Naive thymus-derived CD4-positive, alpha-beta T cell (primary cell): ENCODE measurements around the gene FUT7. TPM values are rescaled to one million over a fixed set of nuclear protein-coding genes. Genes with fewer than 3 reads are reported as not detected.
A peak's percentile ranks its signal among the peaks of the same experiment; 100 is the strongest.

Experiments used
- ATAC-seq: fragments of 150-1000 bp; cut with Tn5 transposase; 2 replicates; pipeline ENCODE4 v1.10.0; 2021; ENCODE audit warnings: mild to moderate bottlenecking, moderate library complexity
- CTCF ChIA-PET: fragments of 350-600 bp; sonication (Branson Sonifier 250); formaldehyde crosslinking; loops from one replicate; lab custom pipeline; 2021; ENCODE audit warnings: antibody characterized with exemption; lab: Charles Lee
- POLR2A ChIA-PET: fragments of 350-600 bp; sonication (Branson Sonifier 250); formaldehyde crosslinking; loops from one replicate; lab custom pipeline; 2021; ENCODE audit warnings: antibody characterized with exemption, inconsistent platforms; lab: Charles Lee
- DNase-seq, 9 donors: peaks; one replicate each; pipeline versions ENCODE4 v3.0.0 to v3.0.0-alpha.2; 2020 to 2022; ENCODE audit warnings: mixed read lengths in 1 of 9
- H3K27ac ChIP-seq: one replicate; pipeline ENCODE4 v1.7.0; 2013; ENCODE audit warnings: mild to moderate bottlenecking, low read depth, low read length, moderate library complexity
- H3K27me3 ChIP-seq, 2 donors: one replicate each; pipeline ENCODE4 v1.7.0; 2013; ENCODE audit warnings: low read length in 2 of 2, mild to moderate bottlenecking in 2 of 2, moderate library complexity in 2 of 2; ENCODE audit not compliant: control insufficient read depth in 2 of 2, insufficient read depth in 2 of 2
- H3K36me3 ChIP-seq, 3 experiments: 1 replicate in 2 of 3; 2 replicates in 1 of 3; pipeline ENCODE4 v1.7.0; 2013; ENCODE audit warnings: low read length in 3 of 3, mild to moderate bottlenecking in 3 of 3, moderate library complexity in 1 of 3; ENCODE audit not compliant: insufficient read depth in 3 of 3, control insufficient read depth in 2 of 3
- H3K4me1 ChIP-seq, 2 donors: one replicate each; pipeline ENCODE4 v1.7.0; 2013; ENCODE audit warnings: low read length in 2 of 2, mild to moderate bottlenecking in 2 of 2, moderate library complexity in 1 of 2; ENCODE audit not compliant: control insufficient read depth in 2 of 2, insufficient read depth in 2 of 2
- H3K4me3 ChIP-seq: 2 replicates; pipeline ENCODE4 v1.7.0; 2013; ENCODE audit warnings: mild to moderate bottlenecking, low read length
- H3K9me3 ChIP-seq, 3 experiments: 1 replicate in 2 of 3; 2 replicates in 1 of 3; pipeline ENCODE4 v1.7.0; 2013; ENCODE audit warnings: low read length in 3 of 3; ENCODE audit not compliant: control insufficient read depth in 2 of 3
- H3K27ac Mint-ChIP-seq, 9 donors: one replicate each; pipeline ENCODE4 v1.8.0; 2020 to 2022; ENCODE audit warnings: mixed read lengths in 9 of 9, mild to moderate bottlenecking in 8 of 9, moderate library complexity in 5 of 9, inconsistent platforms in 2 of 9
- H3K27me3 Mint-ChIP-seq, 5 donors: one replicate each; pipeline ENCODE4 v1.8.0; 2021 to 2022; ENCODE audit warnings: mixed read lengths in 5 of 5, mild to moderate bottlenecking in 1 of 5
- H3K36me3 Mint-ChIP-seq, 5 donors: one replicate each; pipeline ENCODE4 v1.8.0; 2020 to 2022; ENCODE audit warnings: mixed read lengths in 5 of 5, mild to moderate bottlenecking in 3 of 5, inconsistent platforms in 1 of 5
- H3K4me1 Mint-ChIP-seq, 7 donors: one replicate each; pipeline ENCODE4 v1.8.0; 2020 to 2022; ENCODE audit warnings: mixed read lengths in 7 of 7, mild to moderate bottlenecking in 3 of 7, inconsistent platforms in 1 of 7
- H3K4me3 Mint-ChIP-seq, 10 donors: one replicate each; pipeline ENCODE4 v1.8.0; 2020 to 2022; ENCODE audit warnings: mild to moderate bottlenecking in 10 of 10, mixed read lengths in 10 of 10, moderate library complexity in 6 of 10, inconsistent platforms in 2 of 10
- H3K9me3 Mint-ChIP-seq, 11 donors: one replicate each; pipeline ENCODE4 v1.8.0; 2020 to 2022; ENCODE audit warnings: mixed read lengths in 11 of 11, mild to moderate bottlenecking in 4 of 11, inconsistent platforms in 1 of 11, moderate library complexity in 1 of 11
- intact Hi-C, 2 donors: fragments of 100-400 bp; cut with micrococcal nuclease; formaldehyde crosslinking; loops; one replicate each; pipeline ENCODE4 v1.15.1; 2023
- polyA plus RNA-seq, 2 donors: library from polyadenylated mRNA; unstranded; fragments of 300-500 nt; fragmentation: Illumina TruSeq; gene quantifications; one replicate each; pipeline ENCODE4 v1.2.3, GENCODE V29; 2021
- total RNA-seq, 6 experiments: library from RNA in 5 of 6; stranded (reverse) in 5 of 6; gene quantifications; 1 replicate in 5 of 6; 2 replicates in 1 of 6; pipeline ENCODE4 v1.2.3 and lab custom pipeline; 2021 to 2026

FUT7 gene
- total and polyA plus RNA-seq, 7 experiments from 2014 or later: 0.06 to 4.6 (median 0.32) TPM; not detected in 1

- ChIA-PET POLR2A (interaction anchor here (1.0 to 1.2 kb wide), 2 partner anchors 35 to 182 kb away, joined by 3 to 5 read pairs; no protein-coding TSS in a partner anchor), CTCF (interaction anchor here (0.6 to 1.7 kb wide), 19 partner anchors 11 to 591 kb away, joined by 3 to 9 read pairs (median 3); partner anchors contain the start of genes CLIC3, MAN1B1 and PAXX)
- peaks cover 0 to 11% (median 0%) of the 10 kb centered on the region in 5 donors for H3K27me3 Mint-ChIP-seq
- H3K27ac Mint-ChIP-seq: peak overlapping the region in 2 of 9 donors; percentile 28 to 52
- Histone ChIP-seq H3K4me1 (peaks cover 50 to 56% of the 10 kb centered on the region in 2 donors), H3K4me3 (peak overlapping the region; percentile 69), H3K27me3 (no peaks in the 10 kb centered on the region), H3K9me3 (no peaks in the 10 kb centered on the region), H3K36me3 (no peaks in the 10 kb centered on the region), H3K27ac (peak overlapping the region; percentile 51)
- ATAC-seq (peak; percentile 66), DNase-seq (peak; percentile 29 to 84 (median 52))
- H3K4me1 Mint-ChIP-seq: peaks cover 13 to 40% (median 32%) of the 10 kb centered on the region in 7 donors
- H3K9me3 Mint-ChIP-seq: no peaks in the 10 kb centered on the region
- no peaks in the 10 kb centered on the region for H3K36me3 Mint-ChIP-seq
- H3K4me3 Mint-ChIP-seq: peak overlapping the region; percentile 71 to 85 (median 79)
- intact Hi-C loops: loop anchor here (1.0 to 2.0 kb wide), 2 partner anchors 42 to 207 kb away; partner anchors contain the start of gene SAPCD2 (in 1 of the 2)
Observed at GRCh38 chr9:137029058-137029936, 2.6 kb downstream of the FUT7 start.

- intact Hi-C loops: loop anchor here (1.0 to 2.0 kb wide), 3 partner anchors 36 to 208 kb away; partner anchors contain the start of genes PAXX (in 1 of the 2) and SAPCD2 (in 1 of the 2)
- Mint-ChIP-seq H3K4me1 (peaks cover 13 to 36% (median 32%) of the 10 kb centered on the region in 7 donors), H3K27me3 (peaks cover 0 to 11% (median 0%) of the 10 kb centered on the region in 5 donors)
Observed at GRCh38 chr9:137028263-137029057, 3.4 kb downstream of the FUT7 start.

GRCh38 chr9:137027369-137028262 is 4.3 kb downstream of the FUT7 start, which contains the start of gene ABCA2:
ABCA2 (minus strand) TSS chr9:137028237; CDS start chr9:137028140, 97 bp downstream.
- Histone ChIP-seq H3K36me3 (no peaks in the 10 kb centered on the region), H3K27ac (peak within 1 kb of the TSS; percentile 51), H3K9me3 (no peaks in the 10 kb centered on the region), H3K4me3 (peak within 1 kb of the TSS; percentile 69), H3K27me3 (no peaks in the 10 kb centered on the region), H3K4me1 (peaks cover 49 to 51% of the 10 kb centered on the region in 2 donors)
- H3K9me3 Mint-ChIP-seq: no peaks in the 10 kb centered on the region
- peaks cover 13 to 32% (median 30%) of the 10 kb centered on the region in 7 donors for H3K4me1 Mint-ChIP-seq
- ATAC-seq (no peak), DNase-seq (no peak)
- peaks cover 0 to 11% (median 0%) of the 10 kb centered on the region in 5 donors for H3K27me3 Mint-ChIP-seq
- H3K4me3 Mint-ChIP-seq: peak within 1 kb of the TSS; percentile 74 to 94 (median 84)
- H3K36me3 Mint-ChIP-seq: no peaks in the 10 kb centered on the region
- intact Hi-C loops: loop anchor here (1.0 to 2.0 kb wide), 2 partner anchors 35 to 43 kb away; partner anchors contain the start of genes PAXX (in 1 of the 2) and SAPCD2 (in 1 of the 2)
- ChIA-PET POLR2A (interaction anchor here (0.5 to 1.7 kb wide), 4 partner anchors 8 to 77 kb away, joined by 3 to 7 read pairs (median 4); partner anchors contain the start of gene PAXX), CTCF (interaction anchor here (0.6 to 2.3 kb wide), 4 partner anchors 8 to 167 kb away, joined by 3 to 15 read pairs (median 3); no protein-coding TSS in a partner anchor)
- peak within 1 kb of the TSS in 6 of 9 donors; percentile 31 to 71 (median 66) for H3K27ac Mint-ChIP-seq

More at GRCh38 chr9:137028263-137029057, 3.4 kb downstream of the FUT7 start:
- Mint-ChIP-seq H3K4me3 (peak overlapping the region; percentile 71 to 85 (median 79)), H3K27ac (peak overlapping the region in 1 of 9 donors; percentile 42), H3K36me3 (no peaks in the 10 kb centered on the region), H3K9me3 (no peaks in the 10 kb centered on the region)
- H3K27ac ChIP-seq: peak overlapping the region; percentile 51
- no peaks in the 10 kb centered on the region for H3K27me3 ChIP-seq
- CTCF ChIA-PET: interaction anchor here (0.6 to 1.7 kb wide), 17 partner anchors 11 to 590 kb away, joined by 3 to 9 read pairs (median 4); partner anchors contain the start of genes CLIC3, MAN1B1 and PAXX
- no peaks in the 10 kb centered on the region for H3K9me3 ChIP-seq
- ATAC-seq: peak; percentile 73
- H3K4me1 ChIP-seq: peaks cover 49 to 56% of the 10 kb centered on the region in 2 donors
- DNase-seq: peak; percentile 31 to 86 (median 58)
- H3K36me3 ChIP-seq: no peaks in the 10 kb centered on the region
- POLR2A ChIA-PET: no interaction called here
- peak overlapping the region; percentile 69 for H3K4me3 ChIP-seq

GRCh38 chr9:137026828-137027227 is 5.1 kb downstream of the FUT7 start:
- Histone ChIP-seq H3K4me3 (no peak overlapping the region), H3K4me1 (peaks cover 42 to 45% of the 10 kb centered on the region in 2 donors), H3K27me3 (no peaks in the 10 kb centered on the region), H3K36me3 (no peaks in the 10 kb centered on the region), H3K27ac (no peak overlapping the region), H3K9me3 (no peaks in the 10 kb centered on the region)
- H3K4me1 Mint-ChIP-seq: peaks cover 13 to 30% (median 27%) of the 10 kb centered on the region in 7 donors
- ChIA-PET POLR2A (interaction anchor here (0.5 to 1.7 kb wide), 3 partner anchors 8 to 35 kb away, joined by 3 to 7 read pairs (median 3); partner anchors contain the start of gene PAXX), CTCF (interaction anchor here (0.6 to 2.3 kb wide), 2 partner anchors 8 to 166 kb away, joined by 3 to 15 read pairs; no protein-coding TSS in a partner anchor)
- H3K4me3 Mint-ChIP-seq: peak overlapping the region in 9 of 10 donors; percentile 58 to 94 (median 81)
- intact Hi-C loops: no loop called here
- H3K27ac Mint-ChIP-seq: peak overlapping the region in 2 of 9 donors; percentile 31 to 67
- no peak for DNase-seq
- ATAC-seq: no peak
- no peaks in the 10 kb centered on the region for H3K36me3 Mint-ChIP-seq
- H3K27me3 Mint-ChIP-seq: peaks cover 0 to 11% (median 0%) of the 10 kb centered on the region in 5 donors
- H3K9me3 Mint-ChIP-seq: no peaks in the 10 kb centered on the region

- intact Hi-C loops: no loop called here
- peaks cover 0 to 11% (median 0%) of the 10 kb centered on the region in 5 donors for H3K27me3 Mint-ChIP-seq
- H3K4me3 ChIP-seq: no peak overlapping the region
- H3K36me3 Mint-ChIP-seq: no peaks in the 10 kb centered on the region
- DNase-seq: no peak
- peaks cover 13 to 28% (median 25%) of the 10 kb centered on the region in 7 donors for H3K4me1 Mint-ChIP-seq
- no peaks in the 10 kb centered on the region for H3K9me3 Mint-ChIP-seq
- no peak overlapping the region for H3K27ac ChIP-seq
- H3K27ac Mint-ChIP-seq: peak overlapping the region in 1 of 9 donors; percentile 2
- H3K36me3 ChIP-seq: no peaks in the 10 kb centered on the region
- H3K4me3 Mint-ChIP-seq: peak overlapping the region in 5 of 10 donors; percentile 13 to 85 (median 58)
- ChIA-PET CTCF (interaction anchor here (0.9 to 2.3 kb wide), 2 partner anchors 9 to 20 kb away, joined by 5 to 15 read pairs; no protein-coding TSS in a partner anchor), POLR2A (interaction anchor here (0.8 to 1.7 kb wide), 2 partner anchors 9 to 34 kb away, joined by 3 to 7 read pairs; partner anchors contain the start of gene PAXX)
- H3K4me1 ChIP-seq: peaks cover 38 to 41% of the 10 kb centered on the region in 2 donors
- no peak for ATAC-seq
- no peaks in the 10 kb centered on the region for H3K9me3 ChIP-seq
- no peaks in the 10 kb centered on the region for H3K27me3 ChIP-seq
Observed at GRCh38 chr9:137026384-137026783, 5.5 kb downstream of the FUT7 start.
